Cardiac fibroblast (primary cell): ENCODE results near the gene ACTA2.

Experiments
- DNase-seq, 2 donors: peaks; one replicate each; pipeline versions ENCODE4 v3.0.0 to v3.0.0-alpha.2; 2010; ENCODE audit warnings: low read depth in 2 of 2
- H3K4me3 ChIP-seq, 2 donors: replicated peaks in 1 of 2; 1 replicate in 1 of 2; 2 replicates in 1 of 2; pipeline ENCODE4 v1.5.1; 2011; ENCODE audit warnings: low read depth in 2 of 2, low read length in 2 of 2, mild to moderate bottlenecking in 2 of 2, moderate library complexity in 1 of 2
- CTCF ChIP-seq: IDR thresholded peaks from one replicate; pipeline ENCODE4 v1.5.1; 2011; ENCODE audit warnings: low read depth, mild to moderate bottlenecking, low read length, inconsistent platforms

Gene ACTA2

DNA sequence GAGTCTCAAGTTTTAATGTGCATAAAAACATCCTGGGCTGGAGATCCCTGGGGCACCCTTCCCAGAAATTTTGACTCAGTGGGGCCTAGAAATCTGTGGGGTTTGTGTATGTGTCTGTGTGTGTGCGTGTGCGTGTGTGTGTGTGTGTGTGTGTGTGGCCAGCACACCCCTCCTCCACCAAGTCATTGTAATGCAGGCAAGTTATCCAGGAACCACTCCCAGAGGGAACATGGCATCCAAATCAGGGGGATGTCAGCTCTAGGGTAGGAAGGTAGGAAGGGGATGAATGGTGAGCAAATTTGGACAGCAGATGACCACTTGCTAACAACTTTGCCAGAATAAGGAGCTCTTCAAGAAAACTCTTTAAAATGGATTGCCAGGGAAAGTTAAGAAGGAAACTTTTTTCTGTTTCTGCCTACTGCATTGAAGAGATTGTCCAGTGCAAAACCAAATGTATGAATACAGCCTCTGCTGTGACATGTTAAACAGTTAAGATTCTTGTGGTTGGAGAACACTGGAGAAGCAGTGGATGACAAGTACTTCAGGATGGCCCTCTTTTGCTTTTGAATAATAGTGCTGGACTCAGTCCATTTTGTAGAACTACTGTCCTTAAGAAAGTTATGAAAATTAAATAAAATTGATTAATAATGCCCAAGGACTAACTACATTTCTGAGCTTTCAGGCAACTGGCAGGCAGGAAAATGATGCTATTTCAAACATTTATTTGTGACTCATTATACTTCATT lies 60.2 kb downstream of the ACTA2 start:
- TF ChIP-seq CTCF = no peak
- DNase-seq = peak in 1 of 2 donors; percentile 65
- no peak overlapping the region for H3K4me3 ChIP-seq

DNA sequence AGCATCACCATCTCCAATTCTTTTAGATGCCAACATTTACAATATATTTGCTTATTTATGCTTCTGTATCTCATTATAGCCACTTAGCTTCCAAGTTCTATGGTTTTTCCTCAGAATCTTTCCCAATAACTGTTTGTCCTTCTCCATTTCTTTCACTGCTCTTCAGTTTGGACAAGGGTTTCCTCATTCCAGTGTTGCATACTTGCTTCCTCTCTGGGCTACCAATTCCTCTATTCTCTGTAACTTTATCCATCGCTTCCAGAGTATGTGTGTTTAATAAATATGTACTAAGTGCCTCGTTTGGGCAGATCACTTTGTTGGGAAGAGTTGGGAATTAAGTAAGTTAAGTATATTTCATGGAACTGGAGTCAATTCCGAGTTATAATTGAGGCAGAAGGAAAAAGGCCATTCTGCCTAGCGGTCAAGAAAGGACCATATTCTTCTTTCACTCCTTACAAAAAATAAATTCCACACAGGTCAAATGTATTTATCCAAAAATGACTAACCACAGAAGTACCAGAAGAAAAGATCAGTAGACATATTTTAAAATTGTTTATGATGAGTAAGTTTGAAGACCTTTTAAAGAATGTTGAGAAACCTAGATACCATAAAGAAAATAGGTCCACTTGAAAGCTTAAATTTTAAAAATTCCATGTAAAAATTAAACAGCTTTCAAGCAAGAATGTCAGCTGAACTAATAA lies 61.7 kb downstream of the ACTA2 start:
- TF ChIP-seq CTCF = no peak
- H3K4me3 ChIP-seq = no peak overlapping the region
- DNase-seq = peak in 1 of 2 donors; percentile 46

- TF ChIP-seq CTCF = no peak
- DNase-seq = no peak
- H3K4me3 ChIP-seq = no peak overlapping the region
These were observed 62.8 kb downstream of the ACTA2 start for GRCh38 chr10:88889559-88890337.

- no peak overlapping the region for H3K4me3 ChIP-seq
- no peak for TF ChIP-seq CTCF
These were observed 63.6 kb downstream of the ACTA2 start for GRCh38 chr10:88888810-88889445.

DNA sequence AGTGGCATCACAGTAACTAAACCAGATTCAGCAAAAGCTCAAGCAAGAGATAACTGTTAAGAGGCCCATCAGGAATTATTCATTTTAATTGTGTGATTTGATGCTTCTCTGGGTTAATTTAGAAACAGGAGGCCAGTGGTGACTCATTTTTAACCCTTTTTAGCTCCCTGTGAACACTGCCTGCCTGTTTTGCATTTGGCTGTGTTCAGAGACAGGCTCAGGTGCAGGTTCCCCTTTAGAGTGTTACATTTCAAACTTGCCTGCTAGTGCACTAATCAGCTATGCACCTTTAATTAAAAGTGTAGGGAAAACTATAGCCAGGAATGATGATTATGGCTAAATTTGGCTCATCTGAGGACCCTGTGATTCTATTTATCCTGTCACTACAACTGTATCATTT lies 66.0 kb downstream of the ACTA2 start:
- no peak overlapping the region for H3K4me3 ChIP-seq
- no peak for DNase-seq

More at GRCh38 chr10:88888810-88889445, 63.6 kb downstream of the ACTA2 start:
- DNase-seq = no peak

More for the DNA sequence above, 66.0 kb downstream of the ACTA2 start:
- no peak for TF ChIP-seq CTCF
